Esophagus (tissue), 2 donors: ENCODE results near the gene ARFGAP3. TPM values are rescaled to one million over a fixed set of nuclear protein-coding genes. Genes with fewer than 3 reads are reported as not detected.

Source experiments
- H3K27ac ChIP-seq, 2 donors: one replicate each; pipeline ENCODE4 v1.5.1; 2013; ENCODE audit warnings: low read depth in 2 of 2, mild to moderate bottlenecking in 2 of 2, inconsistent platforms in 1 of 2, low read length in 1 of 2, moderate library complexity in 1 of 2
- H3K27me3 ChIP-seq, 2 donors: one replicate each; pipeline ENCODE4 v1.6.1; 2013; ENCODE audit warnings: low read length in 2 of 2, control low read depth in 1 of 2, mild to moderate bottlenecking in 1 of 2; ENCODE audit not compliant: insufficient read depth in 2 of 2, control insufficient read depth in 1 of 2
- H3K36me3 ChIP-seq, 2 donors: one replicate each; pipeline ENCODE4 v1.6.1; 2013; ENCODE audit warnings: low read length in 1 of 2; ENCODE audit not compliant: control insufficient read depth in 2 of 2, insufficient read depth in 2 of 2
- H3K4me1 ChIP-seq, 2 donors: one replicate each; pipeline ENCODE4 v1.6.1; 2013; ENCODE audit warnings: low read length in 1 of 2; ENCODE audit not compliant: control insufficient read depth in 2 of 2, insufficient read depth in 2 of 2
- H3K4me3 ChIP-seq, 2 donors: one replicate each; pipeline ENCODE4 v1.5.1; 2013; ENCODE audit warnings: low read length in 2 of 2, mild to moderate bottlenecking in 2 of 2, low read depth in 1 of 2, moderate library complexity in 1 of 2
- H3K9me3 ChIP-seq, 2 donors: one replicate each; pipeline ENCODE4 v1.6.1; 2013; ENCODE audit warnings: mild to moderate bottlenecking in 2 of 2, low read depth in 1 of 2, low read length in 1 of 2, moderate library complexity in 1 of 2; ENCODE audit not compliant: control insufficient read depth in 2 of 2, insufficient read depth in 1 of 2
- WGBS, 2 donors: extraction: QIAGEN DNeasy Blood & Tissue Kit; methylation state at CpG; one replicate each; pipeline ENCODE4 v1.1.7; 2013; 5-methylcytosine and 5-hydroxymethylcytosine counted together
- polyA plus RNA-seq, 2 donors: library from polyadenylated mRNA; stranded (reverse); fragments of 200-250 nt; gene quantifications; one replicate each; pipeline ENCODE4 v1.2.3, GENCODE V29; 2013
- donor health status: healthy with polysubstance abuse.
- donor health status: Bipolar disorder and iron deficiency.

ARFGAP3 gene
- polyA plus RNA-seq, 2 donors: 12.4 to 13.5 TPM

- H3K4me1 ChIP-seq: peaks cover 0 to 8% of the 10 kb centered on the region in 2 donors
- no peak overlapping the region for H3K27ac ChIP-seq
- 81 to 83% methylated on average over 23 to 25 of the region's 25 CpGs for WGBS, 2 donors
- no peak overlapping the region for H3K4me3 ChIP-seq
- no peaks in the 10 kb centered on the region for H3K9me3 ChIP-seq
- peaks cover 0 to 16% of the 10 kb centered on the region in 2 donors for H3K36me3 ChIP-seq
- H3K27me3 ChIP-seq: no peaks in the 10 kb centered on the region
Measured at GRCh38 chr22:42792909-42793847, 63.9 kb downstream of the ARFGAP3 start.

DNA sequence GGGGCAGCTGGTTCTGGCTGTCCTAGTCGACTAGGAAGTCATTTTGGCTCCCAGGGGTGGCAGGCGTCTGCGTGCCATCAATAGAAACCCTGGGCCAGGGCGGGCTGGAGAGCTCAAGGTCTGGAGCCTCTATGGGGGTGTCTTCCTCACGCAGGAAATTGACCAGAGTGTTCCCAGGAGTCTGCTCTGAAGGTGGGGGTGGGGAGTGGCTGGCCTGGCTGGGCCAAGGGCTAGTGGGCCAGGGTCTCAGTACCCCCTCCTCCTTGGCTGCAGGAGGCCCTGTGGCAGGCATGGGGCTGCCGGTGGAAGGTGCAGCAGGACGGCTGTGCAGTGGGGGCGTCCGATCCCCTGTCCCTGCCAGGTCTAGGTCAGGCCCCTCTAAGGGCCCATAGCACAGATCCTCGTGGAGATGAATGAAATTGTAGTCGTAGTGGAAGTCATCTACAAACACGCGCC is 64.6 kb downstream of the ARFGAP3 start:
- Histone ChIP-seq H3K27me3 (no peaks in the 10 kb centered on the region), H3K9me3 (no peaks in the 10 kb centered on the region), H3K4me3 (no peak overlapping the region), H3K27ac (no peak overlapping the region), H3K36me3 (peaks cover 0 to 13% of the 10 kb centered on the region in 2 donors), H3K4me1 (peaks cover 0 to 12% of the 10 kb centered on the region in 2 donors)
- WGBS, 2 donors: 86% methylated on average over 13 of the region's 13 CpGs

GRCh38 chr22:42791721-42792452 is 65.2 kb downstream of the ARFGAP3 start:
- Histone ChIP-seq H3K9me3 (no peaks in the 10 kb centered on the region), H3K4me3 (no peak overlapping the region), H3K27me3 (no peaks in the 10 kb centered on the region), H3K4me1 (peaks cover 0 to 14% of the 10 kb centered on the region in 2 donors), H3K36me3 (peaks cover 0 to 12% of the 10 kb centered on the region in 2 donors), H3K27ac (peak overlapping the region in 1 of 2 donors; percentile 61)
- WGBS, 2 donors: 63 to 73% methylated on average over 20 of the region's 20 CpGs

DNA sequence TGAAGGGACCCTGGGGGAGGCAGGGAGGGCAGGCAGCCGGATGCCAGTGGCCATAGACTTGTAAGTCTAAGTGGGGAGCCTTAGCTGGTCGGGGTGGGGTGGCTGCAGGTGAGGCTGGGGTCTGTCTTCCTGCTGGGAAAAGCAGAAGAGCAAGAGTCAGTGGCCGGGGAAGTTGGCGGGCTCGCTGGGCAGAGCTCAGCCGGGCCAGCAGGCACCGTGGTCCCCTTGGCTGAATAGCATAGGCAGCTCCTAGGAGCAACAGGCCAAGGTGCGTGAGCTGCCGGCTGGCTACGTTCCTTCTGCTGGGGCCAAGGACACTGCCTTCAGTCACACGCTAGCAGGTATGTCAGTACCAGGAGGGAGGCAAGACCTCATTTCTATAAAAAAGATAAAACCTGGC is 68.6 kb downstream of the ARFGAP3 start:
- Histone ChIP-seq H3K27me3 (no peaks in the 10 kb centered on the region), H3K4me3 (no peak overlapping the region), H3K9me3 (no peaks in the 10 kb centered on the region), H3K36me3 (no peaks in the 10 kb centered on the region), H3K4me1 (peaks cover 0 to 16% of the 10 kb centered on the region in 2 donors), H3K27ac (no peak overlapping the region)
- 85 to 93% methylated on average over 11 of the region's 11 CpGs for WGBS, 2 donors

GRCh38 chr22:42788021-42788420 is 69.1 kb downstream of the ARFGAP3 start:
- Histone ChIP-seq H3K36me3 (no peaks in the 10 kb centered on the region), H3K4me1 (peaks cover 0 to 16% of the 10 kb centered on the region in 2 donors), H3K9me3 (no peaks in the 10 kb centered on the region), H3K27ac (no peak overlapping the region), H3K27me3 (no peaks in the 10 kb centered on the region), H3K4me3 (no peak overlapping the region)
- WGBS, 2 donors: 75 to 80% methylated on average over 11 to 12 of the region's 12 CpGs

GRCh38 chr22:42787357-42787736 is 69.7 kb downstream of the ARFGAP3 start:
- Histone ChIP-seq H3K27ac (no peak overlapping the region), H3K27me3 (no peaks in the 10 kb centered on the region), H3K9me3 (no peaks in the 10 kb centered on the region), H3K36me3 (no peaks in the 10 kb centered on the region), H3K4me3 (no peak overlapping the region), H3K4me1 (peaks cover 0 to 16% of the 10 kb centered on the region in 2 donors)
- WGBS, 2 donors: 83 to 89% methylated on average over 14 of the region's 14 CpGs

DNA sequence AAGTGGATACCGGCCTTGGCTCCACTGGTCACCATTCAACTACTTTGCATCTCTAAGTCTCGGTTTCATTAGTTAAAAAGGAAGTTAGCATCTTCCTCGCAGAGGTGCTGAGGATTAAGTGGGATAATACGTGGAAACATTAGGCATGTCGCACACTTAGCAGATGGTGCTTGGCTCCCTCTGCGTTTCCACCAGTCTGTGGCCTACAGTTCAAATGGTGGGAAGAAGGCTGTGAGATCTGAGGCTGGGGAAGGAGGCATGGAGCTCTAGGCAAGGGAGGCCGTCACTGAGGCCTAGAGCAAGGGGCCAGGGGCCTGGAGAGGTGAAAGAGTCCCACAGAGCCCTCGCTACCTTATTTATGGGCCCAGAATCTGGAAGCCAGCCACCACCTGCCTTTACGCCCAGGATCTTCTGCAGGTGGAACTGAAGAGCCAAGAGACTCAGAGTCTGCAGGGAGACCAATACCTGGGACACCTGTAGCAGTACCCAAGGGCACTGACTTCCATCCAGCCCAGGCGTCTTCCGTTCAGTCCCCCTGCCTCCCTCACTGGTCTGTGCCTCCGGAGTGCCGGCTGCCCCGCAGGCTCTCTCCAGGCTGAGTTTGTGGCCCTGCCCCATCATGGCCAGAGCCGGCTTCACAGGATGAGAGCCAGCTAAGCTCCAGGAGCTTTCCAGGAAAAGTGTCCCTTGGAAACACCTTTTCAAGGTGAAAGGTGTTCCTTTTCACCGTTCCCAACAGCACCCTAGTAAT is 70.3 kb downstream of the ARFGAP3 start:
- Histone ChIP-seq H3K27ac (no peak overlapping the region), H3K27me3 (no peaks in the 10 kb centered on the region), H3K4me3 (no peak overlapping the region), H3K9me3 (no peaks in the 10 kb centered on the region), H3K36me3 (no peaks in the 10 kb centered on the region), H3K4me1 (peaks cover 0 to 15% of the 10 kb centered on the region in 2 donors)
- WGBS, 2 donors: 90 to 91% methylated on average over 16 of the region's 16 CpGs

- WGBS, 2 donors: 86 to 88% methylated on average over 19 to 20 of the region's 20 CpGs
- Histone ChIP-seq H3K36me3 (no peaks in the 10 kb centered on the region), H3K27ac (no peak overlapping the region), H3K4me1 (peaks cover 0 to 9% of the 10 kb centered on the region in 2 donors), H3K27me3 (no peaks in the 10 kb centered on the region), H3K4me3 (no peak overlapping the region), H3K9me3 (no peaks in the 10 kb centered on the region)
Measured at GRCh38 chr22:42785706-42786499, 71.2 kb downstream of the ARFGAP3 start.
